Activated CD8-positive, alpha-beta T cell treated with anti-CD3 and anti-CD28 coated beads, Interleukin-2, amount 10 ng/mL, durations not matched to agents 7 days and 5 days (primary cell): ENCODE results near the gene HSPH1. TPM values are rescaled to one million over a fixed set of nuclear protein-coding genes. Genes with fewer than 3 reads are reported as not detected.

ENCODE experiments used
- ATAC-seq: fragments of 150-1000 bp; cut with Tn5 transposase; one replicate; pipeline ENCODE4 v1.10.0; 2021; ENCODE audit warnings: moderate library complexity
- CTCF ChIA-PET: fragments of 350-600 bp; sonication (Branson Sonifier 250); formaldehyde crosslinking; loops from one replicate; lab custom pipeline; 2021; ENCODE audit warnings: antibody characterized with exemption; lab: Charles Lee
- POLR2A ChIA-PET: fragments of 350-600 bp; sonication (Branson Sonifier 250); formaldehyde crosslinking; loops from one replicate; lab custom pipeline; 2021; ENCODE audit warnings: antibody characterized with exemption; lab: Charles Lee
- DNase-seq: peaks from one replicate; pipeline ENCODE4 v3.0.0-alpha.2; 2020
- H3K27ac Mint-ChIP-seq: one replicate; pipeline ENCODE4 v1.8.0; 2021; ENCODE audit warnings: mild to moderate bottlenecking, mixed read lengths
- H3K27me3 Mint-ChIP-seq: one replicate; pipeline ENCODE4 v1.8.0; 2021; ENCODE audit warnings: low read depth, mixed read lengths
- H3K36me3 Mint-ChIP-seq: one replicate; pipeline ENCODE4 v1.8.0; 2021; ENCODE audit warnings: low read depth, mixed read lengths
- H3K4me1 Mint-ChIP-seq: one replicate; pipeline ENCODE4 v1.8.0; 2021; ENCODE audit warnings: low read depth, mixed read lengths
- H3K4me3 Mint-ChIP-seq: one replicate; pipeline ENCODE4 v1.8.0; 2021; ENCODE audit warnings: mild to moderate bottlenecking, mixed read lengths
- H3K9me3 Mint-ChIP-seq: one replicate; pipeline ENCODE4 v1.8.0; 2022; ENCODE audit warnings: mixed read lengths; ENCODE audit not compliant: insufficient read depth
- total RNA-seq, 2 experiments: library from RNA; stranded (reverse); gene quantifications; one replicate each; pipeline ENCODE4 v1.2.3, GENCODE V29; 2021

HSPH1 gene
- total RNA-seq, 2 experiments from 2014 or later: 139 to 140 TPM

- no peak overlapping the region for H3K4me3 Mint-ChIP-seq
- no peaks in the 10 kb centered on the region for H3K36me3 Mint-ChIP-seq
- CTCF ChIA-PET: no interaction called here
- peaks cover 5% of the 10 kb centered on the region for H3K4me1 Mint-ChIP-seq
- H3K27me3 Mint-ChIP-seq: peaks cover 21% of the 10 kb centered on the region
- H3K27ac Mint-ChIP-seq: no peak overlapping the region
- DNase-seq (no peak), ATAC-seq (no peak)
- no peaks in the 10 kb centered on the region for H3K9me3 Mint-ChIP-seq
- POLR2A ChIA-PET: no interaction called here
Observed at GRCh38 chr13:31092646-31093045, 69.1 kb downstream of the HSPH1 start.

GRCh38 chr13:31090961-31091624 is 70.6 kb downstream of the HSPH1 start:
- Mint-ChIP-seq H3K9me3 (no peaks in the 10 kb centered on the region), H3K4me1 (peaks cover 5% of the 10 kb centered on the region), H3K27ac (no peak overlapping the region), H3K4me3 (no peak overlapping the region), H3K36me3 (no peaks in the 10 kb centered on the region), H3K27me3 (peaks cover 27% of the 10 kb centered on the region)
- ATAC-seq (no peak), DNase-seq (no peak)
- POLR2A ChIA-PET: no interaction called here
- CTCF ChIA-PET: interaction anchor here (0.9 kb wide), 1 partner anchor 46 kb away, joined by 4 read pairs; no protein-coding TSS in a partner anchor

GRCh38 chr13:31090096-31090495 is 71.6 kb downstream of the HSPH1 start:
- H3K27me3 Mint-ChIP-seq: peaks cover 31% of the 10 kb centered on the region
- no peak overlapping the region for H3K27ac Mint-ChIP-seq
- no peaks in the 10 kb centered on the region for H3K36me3 Mint-ChIP-seq
- no peak overlapping the region for H3K4me3 Mint-ChIP-seq
- DNase-seq (no peak), ATAC-seq (no peak)
- POLR2A ChIA-PET: no interaction called here
- no peaks in the 10 kb centered on the region for H3K9me3 Mint-ChIP-seq
- peaks cover 5% of the 10 kb centered on the region for H3K4me1 Mint-ChIP-seq
- CTCF ChIA-PET: interaction anchor here (0.9 kb wide), 1 partner anchor 45 kb away, joined by 4 read pairs; no protein-coding TSS in a partner anchor

- CTCF ChIA-PET: no interaction called here
Observed at GRCh38 chr13:31089649-31090048, 72.1 kb downstream of the HSPH1 start.

GRCh38 chr13:31088826-31089420 is 72.8 kb downstream of the HSPH1 start:
- ChIA-PET POLR2A (no interaction called here), CTCF (no interaction called here)
- H3K27me3 Mint-ChIP-seq: peaks cover 34% of the 10 kb centered on the region
- DNase-seq (no peak), ATAC-seq (no peak)
- H3K36me3 Mint-ChIP-seq: no peaks in the 10 kb centered on the region
- H3K4me1 Mint-ChIP-seq: peaks cover 5% of the 10 kb centered on the region
- H3K4me3 Mint-ChIP-seq: no peak overlapping the region
- no peaks in the 10 kb centered on the region for H3K9me3 Mint-ChIP-seq
- H3K27ac Mint-ChIP-seq: no peak overlapping the region

More at GRCh38 chr13:31089649-31090048, 72.1 kb downstream of the HSPH1 start:
- no peaks in the 10 kb centered on the region for H3K9me3 Mint-ChIP-seq
- H3K4me1 Mint-ChIP-seq: peaks cover 5% of the 10 kb centered on the region
- H3K36me3 Mint-ChIP-seq: no peaks in the 10 kb centered on the region
- ATAC-seq: no peak
- peaks cover 32% of the 10 kb centered on the region for H3K27me3 Mint-ChIP-seq
- no peak for DNase-seq
- H3K4me3 Mint-ChIP-seq: no peak overlapping the region
- no peak overlapping the region for H3K27ac Mint-ChIP-seq
- POLR2A ChIA-PET: no interaction called here

Other genes with a start within 250 kb of the HSPH1 start
- gene TEX26, start 229.2 kb downstream of the HSPH1 start, total RNA-seq: not detected
- 1 to 10 TPM; 5.0 to 5.5 TPM for gene B3GLCT, start 38.1 kb upstream of the HSPH1 start, total RNA-seq